Spleen (tissue), 7 donors: Measurements from ENCODE around the gene HOXB4.

ENCODE experiments used
- CTCF ChIP-seq, 11 experiments: fragments of 200-600 bp in 7 of 11; fragments of 450-650 bp in 4 of 11; sonication (generic) in 4 of 11; IDR thresholded peaks in 8 of 11; conservative IDR thresholded peaks in 3 of 11; 1 replicate in 7 of 11; 2 replicates in 4 of 11; pipeline versions ENCODE4 v1.4.0 to v1.8.0; 2016 to 2021; ENCODE audit warnings: antibody characterized with exemption in 11 of 11, inconsistent platforms in 4 of 11, mild to moderate bottlenecking in 1 of 11
- POLR2A ChIP-seq, 3 donors: fragments of 450-650 bp; IDR thresholded peaks; one replicate each; pipeline ENCODE4 v1.5.1; 2017; ENCODE audit warnings: antibody characterized with exemption in 3 of 3, mild to moderate bottlenecking in 1 of 3
- donor health status: DM: no; HTN: no; CAD: no; lungs with moderate emphysema.
- donor health status: DM: no; HTN: no; CAD: no.
- donor health status: DM: no; HTN: no; CAD: no.

GRCh38 chr17:48527547-48527932 lies 50.6 kb downstream of the HOXB4 start:
- TF ChIP-seq POLR2A (IDR thresholded peaks at IDR 0.05): no peak
- TF ChIP-seq CTCF (IDR thresholded peaks at IDR 0.05 in 8 of 11, conservative IDR thresholded peaks at IDR 0.05 in 3 of 11): no peak
